ENCODE measurements around the gene EEFSEC. TPM values are rescaled to one million over a fixed set of nuclear protein-coding genes. Genes with fewer than 3 reads are reported as not detected.

The EEFSEC gene
- total and polyA plus RNA-seq, 2 experiments from 2014 or later, result 10.1 to 16.2 TPM

DNA sequence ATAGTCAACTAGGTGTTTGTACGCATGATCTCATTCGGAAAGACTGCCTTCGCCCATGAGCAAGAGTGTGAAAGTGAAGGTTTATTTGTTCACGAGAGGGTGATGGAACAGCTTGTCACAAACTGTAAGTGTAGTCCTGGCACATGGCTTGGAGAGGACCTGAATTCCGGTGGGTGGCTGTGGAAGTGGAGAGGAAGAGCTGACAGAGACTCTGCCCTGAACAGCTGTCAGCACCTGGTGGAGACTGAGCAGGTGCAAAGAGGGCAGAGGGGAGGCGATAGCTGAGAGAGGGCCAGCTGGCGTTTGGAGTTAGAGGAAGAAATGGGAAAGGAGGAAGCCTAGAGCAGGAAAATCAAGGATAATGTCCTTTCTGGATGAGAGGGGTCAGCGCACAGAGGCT lies 155.7 kb downstream of the EEFSEC start:
- no peak overlapping the region for H3K4me3 Mint-ChIP-seq
- Histone ChIP-seq H3K79me2 (replicated peaks; ENCODE audit: insufficient read depth) (no peaks in the 10 kb centered on the region), H3K27me3 (ENCODE audit: insufficient read depth) (no peaks in the 10 kb centered on the region), H3K9me2 (ENCODE audit: insufficient read depth) (no peaks in the 10 kb centered on the region), H3F3A (replicated peaks; ENCODE audit: low read depth) (no peaks in the 10 kb centered on the region), H3K36me3 (ENCODE audit: insufficient read depth) (no peaks in the 10 kb centered on the region), H3K27ac (ENCODE audit: low read depth) (no peak overlapping the region), H4K20me1 (replicated peaks; ENCODE audit: insufficient read depth) (no peaks in the 10 kb centered on the region; the same call in 1 of the 2 replicates), H3K4me1 (ENCODE audit: insufficient read depth) (no peaks in the 10 kb centered on the region), H3K4me2 (no peak overlapping the region), H3K4me3 (no peak overlapping the region), H2AFZ (no peak overlapping the region)
- H3K4me1 Mint-ChIP-seq, result no peaks in the 10 kb centered on the region
- H3K27me3 Mint-ChIP-seq (ENCODE audit: insufficient read depth, low read depth, poor library complexity), result peaks cover 1% of the 10 kb centered on the region
- H3K9me3 Mint-ChIP-seq, result no peaks in the 10 kb centered on the region
- H3K36me3 Mint-ChIP-seq (ENCODE audit: low read depth), result no peaks in the 10 kb centered on the region; the same call in 2 of the 3 replicates
- no peak overlapping the region for H3K27ac Mint-ChIP-seq
- DNase-seq (ENCODE audit: low spot score) (no peak), ATAC-seq (no peak)
- TF ChIP-seq ZNF114 (CRISPR knock-in tag; IDR thresholded peaks at IDR 0.05), result no peak
- TF ChIP-seq, protein P1, sequence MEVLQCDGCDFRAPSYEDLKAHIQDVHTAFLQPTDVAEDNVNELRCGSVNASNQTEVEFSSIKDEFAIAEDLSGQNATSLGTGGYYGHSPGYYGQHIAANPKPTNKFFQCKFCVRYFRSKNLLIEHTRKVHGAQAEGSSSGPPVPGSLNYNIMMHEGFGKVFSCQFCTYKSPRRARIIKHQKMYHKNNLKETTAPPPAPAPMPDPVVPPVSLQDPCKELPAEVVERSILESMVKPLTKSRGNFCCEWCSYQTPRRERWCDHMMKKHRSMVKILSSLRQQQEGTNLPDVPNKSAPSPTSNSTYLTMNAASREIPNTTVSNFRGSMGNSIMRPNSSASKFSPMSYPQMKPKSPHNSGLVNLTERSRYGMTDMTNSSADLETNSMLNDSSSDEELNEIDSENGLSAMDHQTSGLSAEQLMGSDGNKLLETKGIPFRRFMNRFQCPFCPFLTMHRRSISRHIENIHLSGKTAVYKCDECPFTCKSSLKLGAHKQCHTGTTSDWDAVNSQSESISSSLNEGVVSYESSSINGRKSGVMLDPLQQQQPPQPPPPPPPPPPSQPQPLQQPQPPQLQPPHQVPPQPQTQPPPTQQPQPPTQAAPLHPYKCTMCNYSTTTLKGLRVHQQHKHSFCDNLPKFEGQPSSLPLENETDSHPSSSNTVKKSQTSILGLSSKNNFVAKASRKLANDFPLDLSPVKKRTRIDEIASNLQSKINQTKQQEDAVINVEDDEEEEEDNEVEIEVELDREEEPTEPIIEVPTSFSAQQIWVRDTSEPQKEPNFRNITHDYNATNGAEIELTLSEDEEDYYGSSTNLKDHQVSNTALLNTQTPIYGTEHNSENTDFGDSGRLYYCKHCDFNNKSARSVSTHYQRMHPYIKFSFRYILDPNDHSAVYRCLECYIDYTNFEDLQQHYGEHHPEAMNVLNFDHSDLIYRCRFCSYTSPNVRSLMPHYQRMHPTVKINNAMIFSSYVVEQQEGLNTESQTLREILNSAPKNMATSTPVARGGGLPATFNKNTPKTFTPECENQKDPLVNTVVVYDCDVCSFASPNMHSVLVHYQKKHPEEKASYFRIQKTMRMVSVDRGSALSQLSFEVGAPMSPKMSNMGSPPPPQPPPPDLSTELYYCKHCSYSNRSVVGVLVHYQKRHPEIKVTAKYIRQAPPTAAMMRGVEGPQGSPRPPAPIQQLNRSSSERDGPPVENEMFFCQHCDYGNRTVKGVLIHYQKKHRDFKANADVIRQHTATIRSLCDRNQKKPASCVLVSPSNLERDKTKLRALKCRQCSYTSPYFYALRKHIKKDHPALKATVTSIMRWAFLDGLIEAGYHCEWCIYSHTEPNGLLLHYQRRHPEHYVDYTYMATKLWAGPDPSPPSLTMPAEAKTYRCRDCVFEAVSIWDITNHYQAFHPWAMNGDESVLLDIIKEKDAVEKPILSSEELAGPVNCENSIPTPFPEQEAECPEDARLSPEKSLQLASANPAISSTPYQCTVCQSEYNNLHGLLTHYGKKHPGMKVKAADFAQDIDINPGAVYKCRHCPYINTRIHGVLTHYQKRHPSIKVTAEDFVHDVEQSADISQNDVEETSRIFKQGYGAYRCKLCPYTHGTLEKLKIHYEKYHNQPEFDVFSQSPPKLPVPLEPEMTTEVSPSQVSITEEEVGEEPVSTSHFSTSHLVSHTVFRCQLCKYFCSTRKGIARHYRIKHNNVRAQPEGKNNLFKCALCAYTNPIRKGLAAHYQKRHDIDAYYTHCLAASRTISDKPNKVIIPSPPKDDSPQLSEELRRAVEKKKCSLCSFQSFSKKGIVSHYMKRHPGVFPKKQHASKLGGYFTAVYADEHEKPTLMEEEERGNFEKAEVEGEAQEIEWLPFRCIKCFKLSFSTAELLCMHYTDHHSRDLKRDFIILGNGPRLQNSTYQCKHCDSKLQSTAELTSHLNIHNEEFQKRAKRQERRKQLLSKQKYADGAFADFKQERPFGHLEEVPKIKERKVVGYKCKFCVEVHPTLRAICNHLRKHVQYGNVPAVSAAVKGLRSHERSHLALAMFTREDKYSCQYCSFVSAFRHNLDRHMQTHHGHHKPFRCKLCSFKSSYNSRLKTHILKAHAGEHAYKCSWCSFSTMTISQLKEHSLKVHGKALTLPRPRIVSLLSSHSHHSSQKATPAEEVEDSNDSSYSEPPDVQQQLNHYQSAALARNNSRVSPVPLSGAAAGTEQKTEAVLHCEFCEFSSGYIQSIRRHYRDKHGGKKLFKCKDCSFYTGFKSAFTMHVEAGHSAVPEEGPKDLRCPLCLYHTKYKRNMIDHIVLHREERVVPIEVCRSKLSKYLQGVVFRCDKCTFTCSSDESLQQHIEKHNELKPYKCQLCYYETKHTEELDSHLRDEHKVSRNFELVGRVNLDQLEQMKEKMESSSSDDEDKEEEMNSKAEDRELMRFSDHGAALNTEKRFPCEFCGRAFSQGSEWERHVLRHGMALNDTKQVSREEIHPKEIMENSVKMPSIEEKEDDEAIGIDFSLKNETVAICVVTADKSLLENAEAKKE (CRISPR knock-in tag; IDR thresholded peaks at IDR 0.05), result no peak
- no peak for TF ChIP-seq JUNB (IDR thresholded peaks at IDR 0.05; ENCODE audit: unreplicated experiment)
- TF ChIP-seq EZH2 (IDR thresholded peaks at IDR 0.05; ENCODE audit: low read depth, unreplicated experiment), result no peak
- no peak for TF ChIP-seq CREB1 (CRISPR knock-in tag; IDR thresholded peaks at IDR 0.05; ENCODE audit: low read depth)

- Histone ChIP-seq H3K4me3 (no peak overlapping the region), H3K9me2 (ENCODE audit: insufficient read depth) (no peaks in the 10 kb centered on the region), H2AFZ (no peak overlapping the region), H3K27ac (ENCODE audit: low read depth) (no peak overlapping the region), H3F3A (replicated peaks; ENCODE audit: low read depth) (no peaks in the 10 kb centered on the region), H3K36me3 (ENCODE audit: insufficient read depth) (no peaks in the 10 kb centered on the region), H3K4me1 (ENCODE audit: insufficient read depth) (no peaks in the 10 kb centered on the region), H3K79me2 (replicated peaks; ENCODE audit: insufficient read depth) (no peaks in the 10 kb centered on the region), H4K20me1 (replicated peaks; ENCODE audit: insufficient read depth) (no peaks in the 10 kb centered on the region; the same call in 1 of the 2 replicates), H3K4me2 (no peak overlapping the region), H3K27me3 (ENCODE audit: insufficient read depth) (no peaks in the 10 kb centered on the region)
- DNase-seq (ENCODE audit: low spot score), result no peak
- no peaks in the 10 kb centered on the region for H3K4me1 Mint-ChIP-seq
- no peak overlapping the region for H3K4me3 Mint-ChIP-seq
- H3K27me3 Mint-ChIP-seq (ENCODE audit: insufficient read depth, low read depth, poor library complexity), result peaks cover 1% of the 10 kb centered on the region
- no peaks in the 10 kb centered on the region for H3K36me3 Mint-ChIP-seq (ENCODE audit: low read depth)
- no peak for ATAC-seq
- no peak overlapping the region for H3K27ac Mint-ChIP-seq
- H3K9me3 Mint-ChIP-seq, result no peaks in the 10 kb centered on the region
- no peak for TF ChIP-seq POLR2AphosphoS5 (IDR thresholded peaks at IDR 0.05; ENCODE audit: low read depth)
- TF ChIP-seq CREB1 (CRISPR knock-in tag; IDR thresholded peaks at IDR 0.05; ENCODE audit: low read depth), result no peak
- no peak for TF ChIP-seq ZNF114 (CRISPR knock-in tag; IDR thresholded peaks at IDR 0.05)
- TF ChIP-seq ZNF331 (CRISPR knock-in tag; IDR thresholded peaks at IDR 0.05; ENCODE audit: low read depth), result no peak
- TF ChIP-seq, protein P2, sequence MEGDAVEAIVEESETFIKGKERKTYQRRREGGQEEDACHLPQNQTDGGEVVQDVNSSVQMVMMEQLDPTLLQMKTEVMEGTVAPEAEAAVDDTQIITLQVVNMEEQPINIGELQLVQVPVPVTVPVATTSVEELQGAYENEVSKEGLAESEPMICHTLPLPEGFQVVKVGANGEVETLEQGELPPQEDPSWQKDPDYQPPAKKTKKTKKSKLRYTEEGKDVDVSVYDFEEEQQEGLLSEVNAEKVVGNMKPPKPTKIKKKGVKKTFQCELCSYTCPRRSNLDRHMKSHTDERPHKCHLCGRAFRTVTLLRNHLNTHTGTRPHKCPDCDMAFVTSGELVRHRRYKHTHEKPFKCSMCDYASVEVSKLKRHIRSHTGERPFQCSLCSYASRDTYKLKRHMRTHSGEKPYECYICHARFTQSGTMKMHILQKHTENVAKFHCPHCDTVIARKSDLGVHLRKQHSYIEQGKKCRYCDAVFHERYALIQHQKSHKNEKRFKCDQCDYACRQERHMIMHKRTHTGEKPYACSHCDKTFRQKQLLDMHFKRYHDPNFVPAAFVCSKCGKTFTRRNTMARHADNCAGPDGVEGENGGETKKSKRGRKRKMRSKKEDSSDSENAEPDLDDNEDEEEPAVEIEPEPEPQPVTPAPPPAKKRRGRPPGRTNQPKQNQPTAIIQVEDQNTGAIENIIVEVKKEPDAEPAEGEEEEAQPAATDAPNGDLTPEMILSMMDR (conservative IDR thresholded peaks at IDR 0.05; ENCODE audit: low read depth in 2 of 2), result no peak
- TF ChIP-seq STAT1 (IDR thresholded peaks at IDR 0.05; ENCODE audit: unreplicated experiment), result no peak
- no peak for TF ChIP-seq EZH2phosphoT487 (IDR thresholded peaks at IDR 0.05; ENCODE audit: unreplicated experiment)
Observed at GRCh38 chr3:128310286-128311058, 157.2 kb downstream of the EEFSEC start.
